Keratinocyte (primary cell): ENCODE measurements around the gene NAALADL2. TPM values are rescaled to one million over a fixed set of nuclear protein-coding genes. Genes with fewer than 3 reads are reported as not detected.

Experiments used
- DNase-seq: peaks from one replicate; pipeline ENCODE4 v3.0.0-alpha.2; 2011; ENCODE audit warnings: low read depth, missing footprints, low spot score
- FAIRE-seq: peaks from 2 replicates; lab custom pipeline; 2011; peaks lifted over from hg19 to GRCh38; lab: Jason Lieb, UNC
- H2AFZ ChIP-seq: 2 replicates; pipeline ENCODE4 v1.6.0; 2012; ENCODE audit warnings: low read length, control low read depth, inconsistent platforms; ENCODE audit not compliant: control insufficient read depth
- H3K27ac ChIP-seq: 2 replicates; pipeline ENCODE4 v1.5.1; 2011; ENCODE audit warnings: low read length; ENCODE audit not compliant: control insufficient read depth, insufficient read depth
- H3K27me3 ChIP-seq: 3 replicates; pipeline ENCODE4 v1.6.0; 2011; ENCODE audit warnings: low read length; ENCODE audit not compliant: control insufficient read depth, insufficient read depth; ENCODE audit errors: extremely low read depth
- H3K36me3 ChIP-seq, 2 experiments: 2 replicates in 1 of 2; 3 replicates in 1 of 2; pipeline ENCODE4 v1.5.1; 2011; ENCODE audit warnings: low read length in 2 of 2, mild to moderate bottlenecking in 1 of 2; ENCODE audit not compliant: control insufficient read depth in 2 of 2, insufficient read depth in 2 of 2; ENCODE audit errors: extremely low read depth in 1 of 2
- H3K4me1 ChIP-seq: 3 replicates; pipeline ENCODE4 v1.5.1; 2011; ENCODE audit warnings: low read length; ENCODE audit not compliant: control insufficient read depth, insufficient read depth; ENCODE audit errors: extremely low read depth
- H3K4me2 ChIP-seq: 3 replicates; pipeline ENCODE4 v1.6.0; 2011; ENCODE audit warnings: low read depth, low read length; ENCODE audit not compliant: control insufficient read depth, insufficient read depth; ENCODE audit errors: extremely low read depth
- H3K4me3 ChIP-seq, 3 experiments: fragments of 200-600 bp in 1 of 3; sonication (generic) in 1 of 3; 2 replicates in 2 of 3; 3 replicates in 1 of 3; pipeline ENCODE4 v1.5.1; 2011 to 2016; ENCODE audit warnings: low read length in 3 of 3, mild to moderate bottlenecking in 3 of 3, control low read depth in 2 of 3, inconsistent platforms in 1 of 3, low read depth in 1 of 3, mixed read lengths in 1 of 3, mixed run types in 1 of 3, moderate library complexity in 1 of 3; ENCODE audit not compliant: control insufficient read depth in 2 of 3, insufficient read depth in 2 of 3; ENCODE audit errors: extremely low read depth in 1 of 3
- H3K79me2 ChIP-seq: 2 replicates; pipeline ENCODE4 v1.6.0; 2012; ENCODE audit warnings: low read length; ENCODE audit not compliant: control insufficient read depth, insufficient read depth
- H3K9ac ChIP-seq: 3 replicates; pipeline ENCODE4 v1.6.0; 2011; ENCODE audit warnings: low read length; ENCODE audit not compliant: control insufficient read depth, insufficient read depth; ENCODE audit errors: extremely low read depth
- H3K9me1 ChIP-seq: 3 replicates; pipeline ENCODE4 v1.6.0; 2011; ENCODE audit warnings: low read length; ENCODE audit not compliant: control insufficient read depth, insufficient read depth; ENCODE audit errors: extremely low read depth
- H3K9me3 ChIP-seq: 2 replicates; pipeline ENCODE4 v1.5.1; 2012; ENCODE audit warnings: low read depth, low read length; ENCODE audit not compliant: control insufficient read depth
- H4K20me1 ChIP-seq: 3 replicates; pipeline ENCODE4 v1.6.0; 2011; ENCODE audit warnings: low read length; ENCODE audit not compliant: control insufficient read depth, insufficient read depth; ENCODE audit errors: extremely low read depth
- EZH2 ChIP-seq: IDR thresholded peaks from one replicate; pipeline ENCODE4 v1.6.1; 2012; ENCODE audit warnings: inconsistent platforms, mild to moderate bottlenecking, low read length, moderate library complexity
- dilution Hi-C: fragments of 300-500 bp; cut with MboI; formaldehyde crosslinking; loops from one replicate; pipeline ENCODE4 v1.7.0; 2020; ENCODE audit warnings: low sequenced_read_pairs; ENCODE audit not compliant: extremely low pct_ligation_motif_present
- polyA plus RNA-seq, 5 experiments: library from polyadenylated mRNA; depleted of rRNA in 3 of 5; stranded (reverse) in 3 of 5; stranded (forward) in 1 of 5; unstranded in 1 of 5; fragments of >200 nt; gene quantifications; 1 replicate in 1 of 5; 2 replicates in 3 of 5; 3 replicates in 1 of 5; pipeline versions ENCODE4 v1.2.1 to v1.2.3, GENCODE V29; 2011 to 2012; ENCODE audit warnings: missing spikeins in 2 of 5, low read depth in 1 of 5, low replicate concordance in 1 of 5
- TF ChIP-seq, protein P1 (sequence below), 3 experiments: IDR thresholded peaks in 1 of 3; conservative IDR thresholded peaks in 1 of 3; optimal IDR thresholded peaks in 1 of 3; 2 replicates in 2 of 3; 3 replicates in 1 of 3; pipeline versions ENCODE3 to v1.5.1; 2011; ENCODE audit warnings: low read length in 3 of 3, mild to moderate bottlenecking in 3 of 3, moderate library complexity in 2 of 3, control low read depth in 1 of 3, inconsistent platforms in 1 of 3; ENCODE audit not compliant: insufficient read depth in 2 of 3; ENCODE audit errors: extremely low read depth in 1 of 3

Gene NAALADL2
- polyA plus RNA-seq, 1 donor (not counting 4 experiments of a cell fraction or from before 2014, with no cell fraction given): 0.75 TPM

DNA sequence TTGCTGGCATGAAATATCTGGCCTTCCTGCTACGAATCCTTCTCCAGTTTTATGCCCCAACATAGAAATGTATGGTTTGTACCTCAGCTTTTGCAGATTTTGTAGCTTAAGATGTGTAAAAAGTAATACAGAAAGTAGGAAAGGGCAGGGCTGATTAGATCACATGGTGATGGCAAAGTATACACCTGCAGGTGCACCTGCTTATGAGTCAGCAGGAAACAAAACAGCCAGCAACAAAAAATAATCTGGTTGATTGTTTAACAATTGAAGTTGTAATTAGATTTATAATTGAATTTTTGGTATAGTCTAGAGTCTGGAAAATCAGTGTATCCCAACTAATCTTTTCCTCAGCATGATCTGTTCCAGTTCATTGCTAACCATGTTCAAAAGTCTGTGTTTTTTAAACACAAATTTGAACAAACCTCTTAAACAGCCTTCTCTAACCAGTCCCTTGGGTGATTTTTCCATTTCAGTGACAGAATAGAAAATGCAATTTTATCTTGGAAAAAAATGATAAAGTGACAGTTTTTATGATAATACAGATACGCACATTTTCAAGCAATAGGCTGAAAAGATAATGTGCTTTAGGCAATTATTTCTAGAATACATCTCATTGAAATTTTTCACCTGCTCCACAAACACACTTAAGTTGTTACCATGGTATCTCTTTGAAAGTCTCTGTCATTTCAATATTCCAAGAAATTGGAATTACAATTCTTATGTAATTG, 477.4 kb downstream of the NAALADL2 start:
- Histone ChIP-seq H3K36me3 (no peaks in the 10 kb centered on the region), H3K9ac (no peak overlapping the region), H4K20me1 (no peaks in the 10 kb centered on the region), H3K4me2 (no peak overlapping the region), H2AFZ (no peak overlapping the region), H3K27me3 (no peaks in the 10 kb centered on the region), H3K4me1 (no peaks in the 10 kb centered on the region), H3K4me3 (no peak overlapping the region), H3K79me2 (no peaks in the 10 kb centered on the region), H3K9me1 (no peaks in the 10 kb centered on the region), H3K9me3 (no peaks in the 10 kb centered on the region), H3K27ac (no peak overlapping the region)
- TF ChIP-seq, protein P1, sequence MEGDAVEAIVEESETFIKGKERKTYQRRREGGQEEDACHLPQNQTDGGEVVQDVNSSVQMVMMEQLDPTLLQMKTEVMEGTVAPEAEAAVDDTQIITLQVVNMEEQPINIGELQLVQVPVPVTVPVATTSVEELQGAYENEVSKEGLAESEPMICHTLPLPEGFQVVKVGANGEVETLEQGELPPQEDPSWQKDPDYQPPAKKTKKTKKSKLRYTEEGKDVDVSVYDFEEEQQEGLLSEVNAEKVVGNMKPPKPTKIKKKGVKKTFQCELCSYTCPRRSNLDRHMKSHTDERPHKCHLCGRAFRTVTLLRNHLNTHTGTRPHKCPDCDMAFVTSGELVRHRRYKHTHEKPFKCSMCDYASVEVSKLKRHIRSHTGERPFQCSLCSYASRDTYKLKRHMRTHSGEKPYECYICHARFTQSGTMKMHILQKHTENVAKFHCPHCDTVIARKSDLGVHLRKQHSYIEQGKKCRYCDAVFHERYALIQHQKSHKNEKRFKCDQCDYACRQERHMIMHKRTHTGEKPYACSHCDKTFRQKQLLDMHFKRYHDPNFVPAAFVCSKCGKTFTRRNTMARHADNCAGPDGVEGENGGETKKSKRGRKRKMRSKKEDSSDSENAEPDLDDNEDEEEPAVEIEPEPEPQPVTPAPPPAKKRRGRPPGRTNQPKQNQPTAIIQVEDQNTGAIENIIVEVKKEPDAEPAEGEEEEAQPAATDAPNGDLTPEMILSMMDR (optimal IDR thresholded peaks at IDR 0.05 in 1 of 3, IDR thresholded peaks at IDR 0.05 in 1 of 3, conservative IDR thresholded peaks at IDR 0.05 in 1 of 3; ENCODE audit: extremely low read depth in 1 of 3, insufficient read depth in 2 of 3, low read length in 3 of 3): no peak
- no peak for TF ChIP-seq EZH2
- dilution Hi-C loops: no loop called here
- no peak for DNase-seq
- no peak for FAIRE-seq

DNA sequence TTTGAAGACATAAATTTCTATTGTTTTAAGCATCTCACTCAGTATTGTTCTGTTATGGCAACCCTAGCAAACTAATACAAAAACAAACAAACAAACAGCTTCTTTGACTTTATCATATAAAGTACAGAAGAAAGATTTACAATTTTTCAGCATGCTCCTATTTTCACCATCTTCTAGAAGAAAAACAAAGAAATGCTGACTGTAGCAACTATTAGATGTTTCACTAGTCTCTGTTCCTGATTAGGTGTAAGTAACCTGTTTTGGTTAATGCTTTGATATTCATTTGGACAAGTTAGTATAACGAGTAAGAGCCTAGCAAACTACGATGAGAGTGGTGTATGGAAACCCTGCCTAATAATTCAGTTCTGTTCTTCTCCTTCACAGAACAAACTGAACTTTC, 478.5 kb downstream of the NAALADL2 start:
- H3K4me2 ChIP-seq: no peak overlapping the region
- FAIRE-seq (no peak), DNase-seq (no peak)
- no peaks in the 10 kb centered on the region for H3K27me3 ChIP-seq
- H4K20me1 ChIP-seq: no peaks in the 10 kb centered on the region
- TF ChIP-seq, protein P1 (optimal IDR thresholded peaks at IDR 0.05 in 1 of 3, IDR thresholded peaks at IDR 0.05 in 1 of 3, conservative IDR thresholded peaks at IDR 0.05 in 1 of 3; ENCODE audit: extremely low read depth in 1 of 3, insufficient read depth in 2 of 3, low read length in 3 of 3): no peak
- TF ChIP-seq EZH2: no peak
- H3K36me3 ChIP-seq: no peaks in the 10 kb centered on the region
- no peak overlapping the region for H3K9ac ChIP-seq
- H3K79me2 ChIP-seq: no peaks in the 10 kb centered on the region
- no peak overlapping the region for H3K27ac ChIP-seq
- dilution Hi-C loops: no loop called here
- no peaks in the 10 kb centered on the region for H3K4me1 ChIP-seq
- no peaks in the 10 kb centered on the region for H3K9me1 ChIP-seq
- no peak overlapping the region for H3K4me3 ChIP-seq
- H3K9me3 ChIP-seq: no peaks in the 10 kb centered on the region
- H2AFZ ChIP-seq: no peak overlapping the region
